ENCODE data around the gene LSMEM2. TPM values are rescaled to one million over a fixed set of nuclear protein-coding genes. Genes with fewer than 3 reads are reported as not detected.
A peak's percentile ranks its signal among the peaks of the same experiment; 100 is the strongest.

Gene LSMEM2
- total and polyA plus RNA-seq, 2 of the 8 experiments (the other 6 are each of a cell fraction or from before 2014, with no cell fraction given): 0.58 to 0.68 TPM

GRCh38 chr3:50245831-50246516 is 32.9 kb upstream of the LSMEM2 start:
- Histone ChIP-seq H2BK12ac (ENCODE audit: low read depth, low read length) (peak overlapping the region; percentile 92), H4K5ac (ENCODE audit: insufficient read length, low read depth, low read length) (peak overlapping the region; percentile 73), H3K79me2 (ENCODE audit: control insufficient read depth in 1 of 2, insufficient read depth in 2 of 2, low read length in 2 of 2) (peaks cover 21 to 90% of the 10 kb centered on the region in 2 experiments), H3K4me3 (ENCODE audit: extremely low read depth in 1 of 4, insufficient read depth in 2 of 4, low read depth in 3 of 4, low read length in 4 of 4) (peak overlapping the region in 2 of 4 experiments; percentile 23 to 27; a peak in 4 of 8 replicates), H3K9me3 (ENCODE audit: insufficient read depth in 2 of 2, low read depth in 1 of 2, low read length in 1 of 2) (no peaks in the 10 kb centered on the region), H2BK20ac (ENCODE audit: low read length) (peak overlapping the region; percentile 18; the same call in 1 of the 2 replicates), H3K4ac (replicated peaks; ENCODE audit: insufficient read length, low read depth, low read length) (no peak overlapping the region), H3K9ac (replicated peaks in 1 of 4; ENCODE audit: extremely low read depth in 1 of 4, low read depth in 3 of 4, low read length in 3 of 4) (peak overlapping the region in 2 of 4 experiments; percentile 8 to 13; a peak in 2 of 7 replicates), H3K18ac (ENCODE audit: extremely low read depth, low read length) (peak overlapping the region; percentile 92), H3K36me3 (ENCODE audit: control insufficient read depth in 2 of 4, insufficient read depth in 4 of 4, low read length in 3 of 4) (peaks cover 0 to 3% (median 2%) of the 10 kb centered on the region in 4 experiments; a peak in 2 of 8 replicates), H4K91ac (replicated peaks; ENCODE audit: insufficient read length, low read length) (peak overlapping the region; percentile 86), H3K56ac (replicated peaks; ENCODE audit: insufficient read length, low read depth, low read length) (peak overlapping the region; percentile 35), H2AFZ (ENCODE audit: low read length) (no peak overlapping the region), H3K23ac (ENCODE audit: insufficient read length) (no peak overlapping the region), H3K27ac (ENCODE audit: low read depth, low read length) (peak overlapping the region; percentile 53), H3K23me2 (ENCODE audit: low read depth, low read length) (peaks cover 5% of the 10 kb centered on the region; the same call in 1 of the 2 replicates), H4K20me1 (replicated peaks in 1 of 2; ENCODE audit: control insufficient read depth in 1 of 2, insufficient read depth in 2 of 2, low read length in 2 of 2) (peaks cover 18 to 36% of the 10 kb centered on the region in 2 experiments), H2BK5ac (ENCODE audit: low read depth, low read length) (peak overlapping the region; percentile 96), H2AK5ac (ENCODE audit: low read depth, low read length) (peak overlapping the region; percentile 54; the same call in 1 of the 2 replicates), H2BK15ac (ENCODE audit: low read length) (peak overlapping the region; percentile 98; the same call in 1 of the 2 replicates), H4K8ac (ENCODE audit: extremely low read depth, insufficient read depth, low read length) (peak overlapping the region; percentile 89), H3K14ac (ENCODE audit: insufficient read length) (no peak overlapping the region), H3K4me1 (replicated peaks in 1 of 4; ENCODE audit: control insufficient read depth in 3 of 4, insufficient read depth in 4 of 4, low read length in 3 of 4) (peaks cover 5 to 48% (median 41%) of the 10 kb centered on the region in 4 experiments), H3K79me1 (ENCODE audit: low read depth, low read length) (peaks cover 35% of the 10 kb centered on the region), H2BK120ac (replicated peaks; ENCODE audit: low read depth, low read length) (peak overlapping the region; percentile 38), H3K27me3 (replicated peaks in 1 of 4; ENCODE audit: control insufficient read depth in 3 of 4, extremely low read depth in 1 of 4, insufficient read depth in 3 of 4, low read length in 3 of 4) (no peaks in the 10 kb centered on the region), H3K4me2 (ENCODE audit: insufficient read depth in 1 of 2, low read depth in 2 of 2, low read length in 2 of 2) (peak overlapping the region; percentile 56 to 60; a peak in 3 of 4 replicates)
- POLR2A ChIA-PET (ENCODE audit: partially characterized antibody): interaction anchor here (0.6 to 3.5 kb wide), 16 partner anchors 8 to 282 kb away, joined by 3 to 17 read pairs (median 4); partner anchors contain the start of gene IFRD2
- 7% methylated on average over 22 of the region's 25 CpGs; no CpG with 5 or more reads in 1 of the 2 experiments for WGBS, 2 experiments (ENCODE audit: extremely low coverage in 1 of 2, insufficient coverage in 1 of 2, insufficient read length in 1 of 2, insufficient replicate concordance in 2 of 2, low coverage in 1 of 2, low lambda C conversion rate in 2 of 2, missing lambda C conversion rate in 1 of 2)
- FAIRE-seq: no peak
- DNase-seq (ENCODE audit: low read depth in 1 of 2, low spot score in 2 of 2): peak in 1 of 2 experiments; percentile 99
- CTCF ChIA-PET (ENCODE audit: partially characterized antibody): interaction anchor here (0.6 to 53.5 kb wide), 34 partner anchors 12 to 443 kb away, joined by 3 to 2149 read pairs (median 4); partner anchors contain the start of genes GNAI2, GNAT1, HYAL3 and INKA1
- TF ChIP-seq ATF3 (IDR thresholded peaks at IDR 0.05; ENCODE audit: insufficient read depth, low read depth, low read length) (no peak), RAD21 (IDR thresholded peaks at IDR 0.05 in 1 of 2, conservative IDR thresholded peaks at IDR 0.05 in 1 of 2; ENCODE audit: low read depth in 2 of 2, low read length in 2 of 2) (peak; percentile 75 to 91), SP2 (IDR thresholded peaks at IDR 0.05; ENCODE audit: low read length) (no peak), ATF2 (IDR thresholded peaks at IDR 0.05; ENCODE audit: low read length) (no peak), CBX5 (IDR thresholded peaks at IDR 0.05; ENCODE audit: low read depth, low read length) (no peak), HDAC2 (IDR thresholded peaks at IDR 0.05; ENCODE audit: borderline replicate concordance in 1 of 2, low read depth in 2 of 2, low read length in 2 of 2) (peak; percentile 92 to 96), RXRA (IDR thresholded peaks at IDR 0.05; ENCODE audit: insufficient read depth, low read depth, low read length) (0 out of 2 replicates have a peak, but pooled peaks have one; percentile 55)
